ENCODE measurements around the gene RNF149. TPM values are rescaled to one million over a fixed set of nuclear protein-coding genes. Genes with fewer than 3 reads are reported as not detected.

Gene RNF149
- total RNA-seq, 3 donors from 2014 or later (not counting 1 experiment from before 2014, with no cell fraction given): 133 to 151 (median 149) TPM

DNA sequence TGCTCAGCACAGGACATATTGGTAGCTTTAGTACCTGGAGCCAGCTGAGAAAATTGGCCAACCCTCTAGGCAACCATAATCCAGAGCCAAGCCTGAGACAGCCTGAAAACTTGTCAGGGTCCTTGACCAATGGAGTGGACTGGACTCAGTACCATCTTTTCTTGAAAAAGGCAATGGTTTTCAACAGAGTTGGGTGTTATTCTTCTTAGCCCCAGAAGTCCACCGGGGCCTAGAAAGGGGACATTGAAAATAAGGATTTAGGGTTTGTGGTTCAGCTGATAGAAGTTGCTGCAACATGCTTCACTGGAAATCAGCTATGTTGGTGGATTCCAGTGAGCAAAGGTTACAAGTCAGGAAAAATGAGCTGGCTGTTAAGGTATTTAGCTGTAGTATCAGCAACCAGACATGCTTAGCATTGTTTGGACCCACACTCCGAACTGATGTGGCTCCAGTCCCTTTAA, 77.9 kb downstream of the RNF149 start:
- WGBS (ENCODE audit: insufficient coverage): 98% methylated on average over 2 of the region's 2 CpGs
- H3K27ac Mint-ChIP-seq: no peak overlapping the region
- Histone ChIP-seq H3K4me1 (ENCODE audit: control insufficient read depth, insufficient read depth, low read length) (no peaks in the 10 kb centered on the region), H3K4me3 (ENCODE audit: low read length) (no peak overlapping the region), H3K36me3 (ENCODE audit: control insufficient read depth, insufficient read depth, low read length) (no peaks in the 10 kb centered on the region), H3K9me3 (ENCODE audit: control insufficient read depth, insufficient read depth, low read length) (no peaks in the 10 kb centered on the region), H3K27me3 (ENCODE audit: control insufficient read depth, insufficient read depth, low read length) (no peaks in the 10 kb centered on the region), H3K27ac (ENCODE audit: low read length) (no peak overlapping the region)
- DNase-seq (no peak), ATAC-seq (no peak)
- H3K27me3 Mint-ChIP-seq (ENCODE audit: low read depth in 2 of 2): peaks cover 3 to 5% of the 10 kb centered on the region in 2 donors
- intact Hi-C loops (cut with micrococcal nuclease): no loop called here
- TF ChIP-seq, protein P1, sequence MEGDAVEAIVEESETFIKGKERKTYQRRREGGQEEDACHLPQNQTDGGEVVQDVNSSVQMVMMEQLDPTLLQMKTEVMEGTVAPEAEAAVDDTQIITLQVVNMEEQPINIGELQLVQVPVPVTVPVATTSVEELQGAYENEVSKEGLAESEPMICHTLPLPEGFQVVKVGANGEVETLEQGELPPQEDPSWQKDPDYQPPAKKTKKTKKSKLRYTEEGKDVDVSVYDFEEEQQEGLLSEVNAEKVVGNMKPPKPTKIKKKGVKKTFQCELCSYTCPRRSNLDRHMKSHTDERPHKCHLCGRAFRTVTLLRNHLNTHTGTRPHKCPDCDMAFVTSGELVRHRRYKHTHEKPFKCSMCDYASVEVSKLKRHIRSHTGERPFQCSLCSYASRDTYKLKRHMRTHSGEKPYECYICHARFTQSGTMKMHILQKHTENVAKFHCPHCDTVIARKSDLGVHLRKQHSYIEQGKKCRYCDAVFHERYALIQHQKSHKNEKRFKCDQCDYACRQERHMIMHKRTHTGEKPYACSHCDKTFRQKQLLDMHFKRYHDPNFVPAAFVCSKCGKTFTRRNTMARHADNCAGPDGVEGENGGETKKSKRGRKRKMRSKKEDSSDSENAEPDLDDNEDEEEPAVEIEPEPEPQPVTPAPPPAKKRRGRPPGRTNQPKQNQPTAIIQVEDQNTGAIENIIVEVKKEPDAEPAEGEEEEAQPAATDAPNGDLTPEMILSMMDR (IDR thresholded peaks at IDR 0.05): no peak
- no peak overlapping the region for H3K4me3 Mint-ChIP-seq
- no peaks in the 10 kb centered on the region for H3K36me3 Mint-ChIP-seq
- peaks cover 4 to 7% of the 10 kb centered on the region in 2 donors for H3K4me1 Mint-ChIP-seq
- no peaks in the 10 kb centered on the region for H3K9me3 Mint-ChIP-seq

Other genes with a start within 250 kb of the RNF149 start
- gene TBC1D8, start 157.3 kb downstream of the RNF149 start, total RNA-seq: 1 to 10 TPM; 2.2 to 8.7 (median 5.1) TPM
- gene CNOT11, start 55.8 kb downstream of the RNF149 start, total RNA-seq: 10 to 100 TPM; 41.7 to 49.8 (median 46.0) TPM
- gene CREG2, start 78.8 kb upstream of the RNF149 start, total RNA-seq: not detected
- gene RFX8, start 166.4 kb upstream of the RNF149 start, total RNA-seq: under 1 TPM in 1 of 3 donors, not detected in 2; 0.68 TPM

Data from natural killer cell (primary cell).